Activated CD8-positive, alpha-beta T cell treated with anti-CD3 and anti-CD28 coated beads for 36 hours (primary cell): ENCODE data around the gene DUS1L. TPM values are rescaled to one million over a fixed set of nuclear protein-coding genes. Genes with fewer than 3 reads are reported as not detected.

Source experiments
- ATAC-seq: fragments of 200-7000 bp; cut with Tn5 transposase; one replicate; pipeline ENCODE4 v1.10.0; 2021; ENCODE audit warnings: mild to moderate bottlenecking, moderate library complexity
- CTCF ChIA-PET: fragments of 350-600 bp; sonication (Branson Sonifier 250); formaldehyde crosslinking; loops from one replicate; lab custom pipeline; 2021; ENCODE audit warnings: antibody characterized with exemption; lab: Charles Lee
- POLR2A ChIA-PET: fragments of 350-600 bp; sonication (Branson Sonifier 250); formaldehyde crosslinking; loops from one replicate; lab custom pipeline; 2021; ENCODE audit warnings: antibody characterized with exemption; lab: Charles Lee
- DNase-seq: peaks from one replicate; pipeline ENCODE4 v3.0.0-alpha.2; 2020
- H3K27ac Mint-ChIP-seq: one replicate; pipeline ENCODE4 v1.8.0; 2021; ENCODE audit warnings: mild to moderate bottlenecking, mixed read lengths
- H3K27me3 Mint-ChIP-seq: one replicate; pipeline ENCODE4 v1.8.0; 2021; ENCODE audit warnings: mixed read lengths
- H3K36me3 Mint-ChIP-seq: one replicate; pipeline ENCODE4 v1.8.0; 2021; ENCODE audit warnings: low read depth, mixed read lengths
- H3K4me1 Mint-ChIP-seq: one replicate; pipeline ENCODE4 v1.8.0; 2021; ENCODE audit warnings: low read depth, mixed read lengths
- H3K4me3 Mint-ChIP-seq: one replicate; pipeline ENCODE4 v1.8.0; 2021; ENCODE audit warnings: mild to moderate bottlenecking, moderate library complexity, mixed read lengths
- H3K9me3 Mint-ChIP-seq: one replicate; pipeline ENCODE4 v1.8.0; 2021; ENCODE audit warnings: mixed read lengths
- intact Hi-C: fragments of 100-400 bp; cut with micrococcal nuclease; formaldehyde crosslinking; loops from one replicate; pipeline ENCODE4 v1.10.0; 2022
- total RNA-seq, 2 experiments: library from RNA; stranded (reverse); gene quantifications; one replicate each; pipeline ENCODE4 v1.2.3, GENCODE V29; 2021
- TF ChIP-seq, protein P1 (sequence below): fragments of 200-600 bp; IDR thresholded peaks from one replicate; pipeline ENCODE4 v1.8.0; 2022; ENCODE audit warnings: antibody characterized with exemption, mild to moderate bottlenecking

The DUS1L gene
- total RNA-seq, 2 experiments from 2014 or later: 139 to 140 TPM

DNA sequence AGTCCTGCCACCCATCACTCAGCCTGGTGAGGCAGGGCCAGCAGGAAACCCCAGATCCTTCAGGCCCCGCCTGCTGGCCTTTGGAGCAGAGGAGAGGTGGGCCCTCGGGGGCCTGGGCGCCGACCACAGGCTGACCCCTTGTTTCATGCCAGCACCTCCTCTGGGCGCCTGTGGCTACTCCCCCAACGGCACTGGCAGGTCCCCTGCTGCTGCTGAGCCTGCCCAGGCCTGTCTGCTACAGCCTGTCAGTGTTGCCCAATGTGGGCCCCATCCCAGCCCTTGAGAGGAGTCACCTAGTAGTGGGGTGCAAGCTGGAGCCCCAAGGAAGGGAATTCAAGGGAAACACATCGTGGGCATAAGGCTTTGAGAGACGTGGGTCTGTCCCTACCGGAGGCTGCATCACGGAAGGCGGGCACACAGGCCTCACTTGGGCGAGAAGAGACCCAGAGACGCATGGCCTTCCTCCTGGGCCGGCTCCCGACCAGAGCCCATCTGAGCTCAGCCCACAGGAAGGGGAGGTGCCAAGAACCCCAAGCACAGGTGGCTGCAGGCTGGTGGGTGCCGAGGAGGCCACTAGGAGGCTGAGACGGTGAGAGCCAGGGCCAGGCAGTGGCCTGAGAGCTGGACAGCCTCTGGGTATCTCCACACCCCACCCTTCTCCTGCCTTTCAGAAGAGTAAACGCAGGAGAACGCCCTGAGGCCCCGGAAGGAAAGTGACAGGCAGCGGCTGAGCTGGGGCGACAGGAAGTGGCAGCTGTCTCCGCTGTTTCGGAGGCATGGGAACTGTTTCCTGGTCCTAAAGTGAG, 40.5 kb upstream of the DUS1L start:
- H3K4me1 Mint-ChIP-seq: peaks cover 27% of the 10 kb centered on the region
- intact Hi-C loops: no loop called here

DNA sequence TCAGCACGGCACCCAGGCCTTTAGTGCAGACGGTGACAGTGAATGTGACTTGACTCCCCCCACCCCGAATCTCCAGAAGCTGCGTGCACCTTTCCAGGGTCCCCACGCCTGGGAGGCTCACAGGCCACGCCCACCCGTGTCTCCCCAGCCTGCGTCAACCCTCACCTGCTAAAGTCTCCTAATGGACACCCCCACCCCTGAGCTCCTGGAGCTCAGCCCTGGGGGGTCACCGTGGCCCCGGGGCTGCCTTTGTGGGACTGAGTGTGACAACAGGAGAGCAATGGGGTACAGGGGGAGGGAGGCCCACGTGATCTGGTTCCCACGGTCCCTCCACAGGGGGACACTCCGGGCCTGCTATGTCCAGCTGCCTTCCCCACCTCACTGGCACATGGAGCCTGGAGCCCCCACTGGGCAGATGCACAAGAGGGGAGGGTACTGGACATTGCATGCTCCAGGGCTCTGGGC, 39.8 kb upstream of the DUS1L start:
- Mint-ChIP-seq H3K27me3 (no peaks in the 10 kb centered on the region), H3K4me1 (peaks cover 28% of the 10 kb centered on the region), H3K36me3 (peaks cover 4% of the 10 kb centered on the region), H3K9me3 (no peaks in the 10 kb centered on the region), H3K4me3 (peak overlapping the region; percentile 90), H3K27ac (peak overlapping the region; percentile 95)
- intact Hi-C loops: no loop called here
- ChIA-PET CTCF (interaction anchor here (1.0 to 2.8 kb wide), 9 partner anchors 7 to 236 kb away, joined by 3 to 18 read pairs (median 4); partner anchors contain the start of genes DCXR, FASN and RAC3), POLR2A (interaction anchor here (1.0 to 2.6 kb wide), 4 partner anchors 16 to 67 kb away, joined by 3 to 11 read pairs (median 3); partner anchors contain the start of gene DUS1L)
- no peak for DNase-seq
- TF ChIP-seq, protein P1, sequence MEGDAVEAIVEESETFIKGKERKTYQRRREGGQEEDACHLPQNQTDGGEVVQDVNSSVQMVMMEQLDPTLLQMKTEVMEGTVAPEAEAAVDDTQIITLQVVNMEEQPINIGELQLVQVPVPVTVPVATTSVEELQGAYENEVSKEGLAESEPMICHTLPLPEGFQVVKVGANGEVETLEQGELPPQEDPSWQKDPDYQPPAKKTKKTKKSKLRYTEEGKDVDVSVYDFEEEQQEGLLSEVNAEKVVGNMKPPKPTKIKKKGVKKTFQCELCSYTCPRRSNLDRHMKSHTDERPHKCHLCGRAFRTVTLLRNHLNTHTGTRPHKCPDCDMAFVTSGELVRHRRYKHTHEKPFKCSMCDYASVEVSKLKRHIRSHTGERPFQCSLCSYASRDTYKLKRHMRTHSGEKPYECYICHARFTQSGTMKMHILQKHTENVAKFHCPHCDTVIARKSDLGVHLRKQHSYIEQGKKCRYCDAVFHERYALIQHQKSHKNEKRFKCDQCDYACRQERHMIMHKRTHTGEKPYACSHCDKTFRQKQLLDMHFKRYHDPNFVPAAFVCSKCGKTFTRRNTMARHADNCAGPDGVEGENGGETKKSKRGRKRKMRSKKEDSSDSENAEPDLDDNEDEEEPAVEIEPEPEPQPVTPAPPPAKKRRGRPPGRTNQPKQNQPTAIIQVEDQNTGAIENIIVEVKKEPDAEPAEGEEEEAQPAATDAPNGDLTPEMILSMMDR: no peak
- ATAC-seq: no peak

More for the DNA sequence above, 40.5 kb upstream of the DUS1L start:
- CTCF ChIA-PET: interaction anchor here (0.7 to 2.8 kb wide), 13 partner anchors 8 to 147 kb away, joined by 3 to 18 read pairs (median 4); partner anchors contain the start of genes DCXR, FASN and RAC3
- Mint-ChIP-seq H3K36me3 (peaks cover 4% of the 10 kb centered on the region), H3K9me3 (no peaks in the 10 kb centered on the region), H3K27ac (peak overlapping the region; percentile 95), H3K4me3 (peak overlapping the region; percentile 90), H3K27me3 (no peaks in the 10 kb centered on the region)
- POLR2A ChIA-PET: interaction anchor here (0.6 to 2.6 kb wide), 12 partner anchors 8 to 177 kb away, joined by 3 to 11 read pairs (median 4); partner anchors contain the start of genes DUS1L and FASN
- TF ChIP-seq, protein P1: peak; percentile 50
- DNase-seq (peak; percentile 80), ATAC-seq (peak; percentile 89)

DNA sequence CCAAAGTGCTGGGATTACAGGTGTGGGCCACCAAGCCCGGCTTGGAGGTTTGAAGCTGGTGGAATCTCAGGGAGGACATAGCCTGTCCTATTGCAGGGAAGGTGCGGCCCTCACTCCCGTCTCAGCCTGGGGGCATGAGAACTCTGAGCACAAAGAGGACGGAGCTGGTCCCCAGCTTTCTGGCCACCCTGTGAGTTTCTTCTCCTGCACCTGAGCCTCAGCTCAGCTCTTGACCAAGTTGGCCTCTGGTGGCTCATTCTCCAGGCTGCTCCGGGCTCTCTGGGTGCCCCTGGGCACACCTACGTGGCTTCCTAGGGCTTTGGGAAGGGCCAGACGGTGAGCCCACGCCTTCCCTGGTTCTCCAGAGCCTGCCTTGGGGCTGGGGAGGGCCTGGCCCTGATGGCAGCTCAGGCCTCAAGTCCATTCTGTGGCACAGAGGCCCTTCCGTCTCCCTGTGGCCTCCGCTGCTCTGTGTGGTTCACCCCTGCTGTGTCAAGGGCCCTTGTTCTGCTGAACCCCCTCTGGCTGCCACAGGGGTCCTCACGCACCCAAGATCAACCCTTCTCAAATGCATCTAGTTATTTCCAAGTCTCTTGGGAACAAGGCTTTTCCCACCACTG, 39.3 kb upstream of the DUS1L start:
- DNase-seq (no peak), ATAC-seq (no peak)
- ChIA-PET CTCF (interaction anchor here (1.1 to 2.8 kb wide), 4 partner anchors 9 to 235 kb away, joined by 3 to 18 read pairs (median 3); partner anchors contain the start of gene RAC3), POLR2A (interaction anchor here (1.0 to 2.6 kb wide), 4 partner anchors 39 to 108 kb away, joined by 3 to 11 read pairs (median 4); partner anchors contain the start of genes CCDC57 and DUS1L)
- Mint-ChIP-seq H3K9me3 (no peaks in the 10 kb centered on the region), H3K27ac (peak overlapping the region; percentile 95), H3K4me3 (peak overlapping the region; percentile 90), H3K27me3 (no peaks in the 10 kb centered on the region), H3K36me3 (peaks cover 8% of the 10 kb centered on the region), H3K4me1 (peaks cover 28% of the 10 kb centered on the region)
- intact Hi-C loops: no loop called here
- TF ChIP-seq, protein P1: no peak

DNA sequence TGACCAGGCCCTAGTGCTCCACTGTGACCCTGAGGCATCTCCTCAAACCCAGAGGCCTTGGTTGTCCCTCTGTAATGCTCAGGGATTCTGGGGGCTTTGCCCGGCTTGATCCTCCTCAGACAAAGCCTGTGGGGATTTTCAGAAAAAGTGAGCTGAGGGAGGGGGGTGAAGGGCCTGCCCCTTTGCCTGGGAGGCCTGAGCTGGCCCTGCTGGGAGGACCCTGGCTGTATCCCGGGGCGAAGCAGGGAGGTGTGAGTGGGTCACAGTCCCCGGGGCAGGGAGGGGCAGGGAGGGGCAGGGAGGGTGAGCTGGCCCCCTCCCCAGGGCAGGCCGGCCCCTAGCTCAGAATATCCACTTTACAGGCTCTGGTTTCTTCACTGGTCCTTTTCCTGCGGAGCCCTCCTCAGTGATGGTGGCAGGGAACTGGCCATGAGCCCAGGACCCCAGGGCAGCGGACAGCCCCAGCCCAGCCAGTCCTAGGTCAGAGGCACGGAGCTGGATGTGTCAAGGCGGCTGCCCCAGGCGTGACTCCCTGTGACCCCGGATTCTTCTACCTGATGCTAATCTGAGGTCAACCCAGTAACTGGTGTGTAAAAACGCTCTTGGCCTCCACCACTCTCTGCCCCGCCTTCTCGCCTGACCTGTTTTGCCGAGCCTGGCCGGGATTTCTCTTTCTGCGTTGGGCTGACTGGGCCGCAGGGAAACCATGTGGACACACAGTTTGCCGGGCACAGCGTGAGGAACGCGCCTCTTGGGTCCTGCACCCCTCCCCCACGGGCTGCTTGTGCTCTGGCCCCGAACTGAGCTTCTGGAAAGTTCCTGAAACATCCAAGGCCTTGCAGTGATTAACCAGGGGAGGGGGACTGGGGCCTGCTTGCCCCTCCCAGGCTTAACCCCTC, 38.2 kb upstream of the DUS1L start:
- Mint-ChIP-seq H3K4me1 (peaks cover 26% of the 10 kb centered on the region), H3K4me3 (no peak overlapping the region), H3K9me3 (no peaks in the 10 kb centered on the region), H3K27ac (no peak overlapping the region), H3K27me3 (no peaks in the 10 kb centered on the region), H3K36me3 (peaks cover 12% of the 10 kb centered on the region)
- no peak for ATAC-seq
- POLR2A ChIA-PET: interaction anchor here (0.5 to 2.6 kb wide), 4 partner anchors 38 to 560 kb away, joined by 3 to 11 read pairs (median 4); partner anchors contain the start of genes CCDC57 and DUS1L
- CTCF ChIA-PET: interaction anchor here (2.8 kb wide), 1 partner anchor 73 kb away, joined by 18 read pairs; the partner anchor contains the start of gene RAC3
- intact Hi-C loops: no loop called here
- DNase-seq: no peak
- TF ChIP-seq, protein P1: no peak
